Retina (tissue), 1 donor: ENCODE results near the gene HYI.
"Not testable (repeated sequence)": the region's sequence is repeated elsewhere in the genome, so short reads cannot be mapped to it uniquely, and the experiment has no call there.

Experiments
- DNase-seq: peaks from one replicate; pipeline ENCODE4 v3.0.0-alpha.2; 2016

HYI gene, protein sequence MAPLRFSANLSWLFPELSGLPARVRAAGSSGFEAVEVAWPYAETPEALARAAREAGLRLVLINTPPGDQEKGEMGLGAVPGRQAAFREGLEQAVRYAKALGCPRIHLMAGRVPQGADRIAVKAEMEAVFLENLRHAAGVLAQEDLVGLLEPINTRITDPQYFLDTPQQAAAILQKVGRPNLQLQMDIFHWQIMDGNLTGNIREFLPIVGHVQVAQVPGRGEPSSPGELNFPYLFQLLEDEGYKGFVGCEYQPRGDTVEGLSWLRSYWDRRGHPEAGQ

DNA sequence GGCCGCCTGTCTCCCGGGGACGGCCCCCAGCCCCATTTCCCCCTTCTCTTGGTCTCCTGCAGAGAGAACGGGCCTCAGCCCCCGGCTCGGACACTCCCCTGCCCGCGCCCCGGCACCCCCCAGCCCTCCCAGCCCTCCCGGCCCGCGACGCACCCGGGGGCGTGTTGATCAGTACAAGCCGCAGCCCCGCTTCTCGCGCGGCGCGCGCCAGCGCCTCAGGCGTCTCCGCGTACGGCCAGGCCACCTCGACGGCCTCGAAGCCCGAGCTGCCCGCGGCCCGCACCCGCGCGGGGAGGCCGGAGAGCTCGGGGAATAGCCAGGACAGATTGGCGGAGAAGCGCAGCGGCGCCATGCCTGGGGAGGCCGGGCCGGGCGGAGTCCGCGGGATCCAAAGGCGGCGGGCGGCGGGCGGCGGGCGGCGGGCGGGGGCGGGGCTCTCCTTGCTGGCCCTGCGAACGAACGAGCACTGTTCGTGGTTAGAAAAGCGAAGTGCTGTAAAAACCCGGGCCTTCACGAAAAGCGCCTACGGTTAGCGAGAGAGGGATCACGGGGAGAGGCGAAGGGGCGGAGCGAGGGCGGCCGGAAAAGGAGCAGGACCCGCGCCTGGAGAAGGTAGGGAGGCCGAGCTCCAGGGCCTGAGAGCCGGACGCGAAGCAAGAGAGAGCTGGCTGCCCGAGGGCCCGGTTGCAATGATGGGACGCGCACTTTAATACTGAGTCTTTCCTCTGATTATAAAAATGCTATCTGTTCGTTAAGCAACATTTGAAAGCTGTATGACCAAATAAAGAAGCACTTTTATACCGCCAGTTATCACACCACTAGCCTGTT lies at the start of gene HYI:
HYI (minus strand) TSS at position 490 of the 828 bp plus-strand sequence; CDS start at position 352, 138 bp downstream.
- DNase-seq = peak; percentile 81

DNA sequence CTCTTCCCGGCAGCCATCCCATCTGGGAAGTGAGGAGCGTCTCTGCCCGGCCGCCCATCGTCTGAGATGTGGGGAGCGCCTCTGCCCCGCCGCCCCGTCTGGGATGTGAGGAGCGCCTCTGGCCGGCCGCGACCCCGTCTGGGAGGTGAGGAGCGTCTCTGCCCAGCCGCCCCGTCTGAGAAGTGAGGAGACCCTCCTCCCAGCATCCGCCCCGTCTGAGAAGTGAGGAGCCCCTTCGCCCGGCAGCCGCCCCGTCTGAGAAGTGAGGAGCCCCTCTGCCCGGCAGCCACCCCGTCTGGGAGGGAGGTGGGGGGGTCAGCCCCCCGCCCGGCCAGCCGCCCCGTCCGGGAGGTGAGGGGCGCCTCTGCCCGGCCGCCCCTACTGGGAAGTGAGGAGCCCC lies 48.1 kb upstream of the HYI start:
- DNase-seq = not testable (repeated sequence)

DNA sequence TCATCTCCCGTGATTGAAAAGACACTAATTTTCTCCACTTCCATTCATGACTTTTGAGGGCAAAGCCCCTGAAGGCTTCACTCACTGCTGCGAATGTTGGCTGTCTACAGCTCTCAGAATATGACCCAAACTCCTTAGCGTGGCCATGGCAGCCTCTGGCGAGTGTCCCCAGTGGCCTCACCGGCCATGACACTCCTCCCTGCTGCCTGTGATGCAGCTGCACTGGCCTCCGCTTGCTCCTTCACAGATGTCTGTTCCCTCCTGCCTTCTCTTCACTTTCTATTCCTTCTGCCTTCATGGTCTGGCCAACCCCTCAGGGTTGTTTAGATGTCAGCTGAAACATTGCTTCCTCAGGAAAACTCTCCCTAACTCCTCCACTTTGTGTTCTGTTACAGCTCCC lies 46.2 kb upstream of the HYI start:
- no peak for DNase-seq

DNA sequence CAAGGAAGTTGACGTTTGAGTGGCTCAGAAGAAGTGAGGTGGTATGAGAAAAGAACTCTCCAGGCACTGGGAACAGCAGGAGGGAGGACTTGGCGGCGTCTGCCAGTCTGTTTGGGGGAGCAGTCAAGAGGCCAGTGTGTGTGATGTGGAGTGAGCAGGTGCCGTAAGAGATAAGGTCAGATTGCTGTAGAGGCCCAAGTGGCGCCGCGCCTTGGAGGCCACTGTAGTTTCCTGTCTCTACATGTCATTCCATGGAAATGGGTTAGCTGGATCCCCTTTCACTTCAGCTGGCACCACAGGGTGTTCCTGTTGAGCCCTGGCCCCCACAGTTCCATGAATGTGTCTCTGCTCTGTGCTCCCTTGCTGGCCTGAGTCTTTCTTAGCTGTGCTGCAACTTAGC lies 41.5 kb upstream of the HYI start:
- no peak for DNase-seq

DNA sequence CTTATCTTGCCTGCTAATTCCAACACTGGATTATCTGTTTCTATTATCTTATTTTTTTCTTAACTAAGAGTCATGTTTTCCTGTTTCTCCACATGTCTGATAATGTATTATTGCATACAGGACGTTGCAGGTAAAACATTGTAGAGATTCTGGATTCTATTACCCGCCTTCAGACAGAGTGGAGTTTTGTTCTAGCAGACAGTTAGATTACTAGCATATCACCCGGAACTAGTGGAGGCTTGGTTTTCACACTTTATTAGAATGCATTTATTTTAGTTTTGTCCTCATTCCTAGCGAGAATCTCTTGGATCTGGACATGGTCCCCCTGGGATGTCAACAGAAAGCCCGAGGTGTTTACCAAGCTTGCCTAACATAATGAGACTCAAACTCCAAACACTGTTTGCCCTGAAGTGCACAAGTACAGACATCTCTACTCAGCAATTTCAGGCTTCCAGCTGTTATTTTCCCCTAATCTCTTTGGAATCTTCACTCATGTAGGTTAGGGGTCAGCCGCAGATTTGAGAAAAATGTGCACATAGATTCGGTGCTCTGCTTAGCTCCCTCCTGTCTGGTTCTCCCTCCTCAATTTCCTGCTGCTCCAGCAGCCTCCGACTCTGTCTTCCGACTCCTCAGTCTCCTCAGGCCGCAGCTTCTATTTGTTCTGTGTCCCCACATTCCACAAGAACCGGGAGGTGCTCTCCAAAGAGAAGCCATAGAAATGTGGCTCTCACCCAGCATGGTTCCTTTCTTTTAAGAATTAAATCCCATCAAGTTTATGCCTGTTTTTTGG lies 40.1 kb upstream of the HYI start:
- DNase-seq = peak; percentile 36

DNA sequence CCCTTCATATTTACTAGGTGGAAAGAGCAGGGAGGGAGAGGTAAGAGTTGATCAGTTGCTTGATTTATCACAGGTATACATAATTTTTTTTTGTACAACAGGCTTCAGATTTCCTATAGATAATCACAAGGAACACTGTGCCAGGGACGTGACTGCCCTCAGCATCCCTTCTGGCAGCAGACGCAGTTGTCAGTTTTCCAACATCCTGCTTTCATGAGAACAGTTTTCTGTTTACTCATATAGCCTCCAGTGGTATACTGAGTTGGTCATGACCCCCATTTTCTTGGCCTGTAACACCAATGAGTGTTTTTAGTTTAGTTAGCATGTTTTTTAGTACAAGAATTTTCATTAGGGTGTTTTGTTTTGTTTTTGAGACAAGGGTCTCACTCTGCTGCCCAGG lies 39.1 kb upstream of the HYI start:
- no peak for DNase-seq

DNA sequence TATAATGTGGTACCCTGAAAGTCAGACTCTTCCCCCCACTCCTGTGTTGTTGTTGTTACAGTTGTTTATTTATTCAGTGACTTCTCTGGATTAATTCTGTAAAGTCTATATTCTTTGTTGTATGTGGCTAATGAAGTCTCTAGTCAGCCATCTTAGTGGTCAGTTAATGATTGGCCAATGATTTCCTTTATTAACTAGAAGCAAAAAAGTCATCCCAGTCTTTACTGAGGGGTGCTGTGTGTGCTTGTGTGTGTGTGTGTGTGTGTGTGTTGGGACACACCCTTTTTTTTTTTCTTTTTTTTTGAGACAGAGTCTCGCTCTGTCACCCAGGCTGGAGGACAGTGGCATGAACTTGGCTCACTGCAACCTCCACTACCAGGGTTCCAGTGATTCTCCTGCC lies 37.3 kb upstream of the HYI start:
- DNase-seq = no peak

DNA sequence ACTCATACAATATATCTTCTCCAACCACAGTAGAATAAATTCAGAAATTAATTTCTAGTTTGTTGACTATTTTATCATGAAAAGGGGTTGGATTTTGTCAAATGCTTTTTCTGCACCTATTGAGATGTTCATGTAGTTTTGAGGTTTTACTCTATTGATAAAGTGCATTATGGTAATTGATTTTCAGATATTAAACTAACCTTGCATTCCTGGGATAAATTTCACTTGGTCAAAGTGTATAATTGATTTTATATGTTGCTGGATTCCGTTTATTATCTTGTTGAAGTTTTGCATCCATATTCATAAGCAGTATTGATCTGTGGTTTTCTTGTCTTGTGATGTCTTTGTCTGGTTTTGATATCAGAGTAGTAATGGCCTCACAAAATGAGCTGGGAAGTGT lies 34.4 kb upstream of the HYI start:
- DNase-seq = no peak

DNA sequence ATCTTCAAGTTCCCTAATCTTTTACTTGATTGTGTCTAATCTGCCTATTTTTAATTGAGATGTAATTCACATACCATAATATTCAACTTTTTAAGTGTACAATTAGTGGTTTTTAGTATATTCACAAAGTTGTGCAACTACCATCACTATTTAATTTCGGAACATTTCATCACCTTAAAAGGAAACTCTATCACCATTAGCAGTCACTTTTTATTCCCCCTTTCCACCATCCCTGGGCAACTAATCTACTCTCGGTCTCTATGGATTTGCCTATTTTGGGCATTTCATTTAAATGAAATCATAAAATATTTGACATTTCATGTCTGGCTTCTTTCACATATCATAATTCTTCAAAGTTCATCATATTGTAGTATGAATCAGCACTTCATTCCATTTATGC lies 30.6 kb upstream of the HYI start:
- DNase-seq = no peak

DNA sequence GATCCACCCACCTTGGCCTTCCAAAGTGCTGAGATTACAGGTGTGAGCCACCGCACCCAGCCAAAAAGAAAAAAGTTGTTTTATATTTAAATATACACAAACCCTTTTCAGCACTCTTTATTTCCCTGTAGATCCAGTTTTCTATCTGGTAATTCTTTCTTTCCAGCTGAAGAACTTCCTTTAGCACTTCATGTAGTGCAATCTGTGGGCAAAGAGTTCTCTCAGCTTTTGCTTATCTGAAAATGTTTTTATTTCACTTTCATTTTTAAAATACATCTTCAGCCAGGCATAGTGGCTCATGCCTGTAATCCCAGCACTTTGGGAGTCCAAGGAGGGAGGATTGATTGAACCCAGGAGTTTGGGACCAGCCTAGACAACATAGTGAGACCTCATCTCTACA lies 28.5 kb upstream of the HYI start:
- no peak for DNase-seq

DNA sequence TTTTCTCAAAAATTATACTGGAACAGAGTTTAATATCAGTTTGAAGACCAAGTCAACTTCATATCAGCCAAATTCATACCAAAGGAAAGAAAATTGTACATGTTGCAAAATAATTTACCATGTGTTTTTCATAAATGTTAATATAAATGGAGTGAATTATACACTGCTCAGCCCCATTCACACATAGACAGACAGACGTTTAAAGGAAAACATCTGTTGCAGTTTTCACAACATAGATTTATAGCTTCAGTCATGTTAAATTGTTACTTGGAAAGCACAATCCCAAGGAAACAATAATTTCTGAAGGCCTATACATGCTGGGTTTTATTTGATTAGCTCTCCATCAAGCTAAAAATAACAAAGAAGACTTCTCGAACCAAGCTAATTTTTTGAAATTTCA lies 27.8 kb upstream of the HYI start:
- no peak for DNase-seq

DNA sequence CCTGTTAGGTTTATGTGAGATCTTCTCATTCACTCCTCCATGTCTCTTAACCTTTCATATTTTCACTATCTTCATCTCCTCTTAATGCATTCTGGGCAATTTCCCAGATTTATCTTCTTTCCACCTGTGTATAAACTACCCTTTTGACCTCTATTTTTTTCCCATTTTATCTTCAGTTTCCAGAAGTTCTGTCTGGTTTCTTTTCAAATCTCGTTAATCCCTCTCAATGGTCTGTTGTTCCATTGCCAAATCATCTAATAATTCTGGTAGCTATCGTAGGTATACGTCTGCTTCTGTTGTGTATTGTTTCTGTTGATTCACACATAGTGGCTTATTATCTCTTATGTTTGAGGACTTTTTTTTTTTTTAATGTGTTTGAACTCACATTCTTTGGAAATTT lies 25.7 kb upstream of the HYI start:
- DNase-seq = no peak

DNA sequence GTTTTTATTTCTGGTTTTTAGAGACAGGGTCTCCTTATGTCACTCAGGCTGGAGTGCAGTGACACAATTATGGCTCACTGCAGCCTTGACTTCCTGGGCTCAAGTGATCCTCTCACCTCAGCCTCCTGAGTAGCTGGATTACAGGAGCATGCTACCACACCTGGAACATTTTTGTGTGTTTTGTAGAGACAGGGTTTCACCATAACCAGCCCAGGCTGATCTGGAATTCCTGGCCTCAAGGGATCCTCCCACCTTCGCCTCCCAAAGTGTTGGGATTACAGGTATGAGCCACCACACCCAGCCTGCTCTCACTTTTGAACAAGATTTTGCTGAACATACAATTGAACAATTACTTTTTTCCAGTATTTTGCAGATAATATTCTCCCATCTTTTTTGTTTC lies 24.0 kb upstream of the HYI start:
- DNase-seq = no peak

DNA sequence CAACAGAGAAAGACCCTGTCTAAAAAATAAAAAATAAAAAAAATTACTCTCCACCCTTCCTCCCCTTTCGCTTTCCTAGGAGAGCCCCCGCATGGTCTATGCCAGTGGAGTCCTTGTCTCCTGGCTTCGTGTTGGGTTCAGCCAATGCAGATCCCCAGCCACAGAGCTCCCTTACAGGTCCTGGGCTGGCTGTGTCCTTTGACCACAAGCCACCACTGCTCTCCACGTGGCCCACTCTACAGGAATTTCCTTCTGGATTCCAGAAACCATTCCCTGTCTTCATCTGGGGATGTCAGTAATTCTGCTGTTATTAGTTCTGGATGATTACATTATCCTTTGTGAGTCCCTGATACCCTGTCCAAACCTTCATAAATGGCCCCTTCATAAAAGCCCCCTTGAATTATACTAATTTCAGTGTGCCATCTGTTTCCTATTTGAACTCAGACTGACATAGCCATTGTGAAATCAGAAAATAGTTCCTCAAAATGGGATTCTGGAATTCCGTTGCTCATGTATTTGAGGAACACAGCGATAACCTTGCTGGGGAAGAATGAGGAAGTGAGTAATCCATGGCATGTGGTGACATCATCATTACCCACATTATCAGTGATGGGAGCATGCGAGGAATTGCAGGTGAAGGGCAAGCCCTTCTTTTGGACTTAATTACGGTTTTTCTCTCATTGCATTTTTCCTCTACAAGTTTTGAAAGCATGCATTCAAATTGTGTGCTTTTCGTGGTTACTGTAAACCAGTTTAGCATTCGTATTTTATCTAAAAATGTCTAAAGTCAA lies 22.1 kb upstream of the HYI start:
- DNase-seq = not testable (repeated sequence)

DNA sequence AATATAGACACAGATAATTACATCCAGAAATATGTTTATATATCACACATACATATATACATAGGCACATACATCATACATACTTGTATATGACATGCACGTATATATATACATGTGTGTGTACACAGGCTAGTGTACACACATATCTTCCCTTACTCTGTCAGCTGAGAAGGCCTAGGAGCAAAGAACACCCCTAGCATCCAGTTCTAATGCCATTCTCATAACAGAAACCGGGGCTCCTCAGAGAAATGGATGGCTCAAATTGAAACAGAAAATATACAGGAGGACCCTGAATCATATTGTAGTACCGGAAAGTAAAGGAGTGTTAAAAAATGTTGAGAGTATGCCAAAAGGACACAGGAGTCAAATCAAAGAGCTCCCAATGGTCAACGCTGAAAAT lies 19.7 kb upstream of the HYI start:
- no peak for DNase-seq

DNA sequence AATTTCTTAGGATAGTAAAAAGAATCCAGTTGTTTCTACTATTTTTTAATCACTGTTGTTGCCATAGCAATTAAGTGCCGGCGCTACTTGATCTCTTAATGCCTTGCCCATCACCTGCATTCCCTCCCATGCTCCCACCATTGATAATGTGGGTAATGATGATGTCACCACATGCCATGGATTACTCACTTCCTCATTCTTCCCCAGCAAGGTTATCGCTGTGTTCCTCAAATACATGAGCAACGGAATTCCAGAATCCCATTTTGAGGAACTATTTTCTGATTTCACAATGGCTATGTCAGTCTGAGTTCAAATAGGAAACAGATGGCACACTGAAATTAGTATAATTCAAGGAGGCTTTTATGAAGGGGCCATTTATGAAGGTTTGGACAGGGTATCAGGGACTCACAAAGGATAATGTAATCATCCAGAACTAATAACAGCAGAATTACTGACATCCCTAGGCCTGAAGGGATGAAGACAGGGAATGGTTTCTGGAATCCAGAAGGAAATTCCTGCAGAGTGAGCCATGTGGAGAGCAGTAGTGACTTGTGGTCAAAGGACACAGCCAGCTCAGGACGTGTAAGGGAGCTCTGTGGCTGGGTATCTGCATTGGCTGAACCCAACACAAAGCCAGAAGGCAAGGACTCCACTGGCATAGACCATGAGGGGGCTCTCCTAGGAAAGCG lies 18.9 kb upstream of the HYI start:
- not testable (repeated sequence) for DNase-seq

DNA sequence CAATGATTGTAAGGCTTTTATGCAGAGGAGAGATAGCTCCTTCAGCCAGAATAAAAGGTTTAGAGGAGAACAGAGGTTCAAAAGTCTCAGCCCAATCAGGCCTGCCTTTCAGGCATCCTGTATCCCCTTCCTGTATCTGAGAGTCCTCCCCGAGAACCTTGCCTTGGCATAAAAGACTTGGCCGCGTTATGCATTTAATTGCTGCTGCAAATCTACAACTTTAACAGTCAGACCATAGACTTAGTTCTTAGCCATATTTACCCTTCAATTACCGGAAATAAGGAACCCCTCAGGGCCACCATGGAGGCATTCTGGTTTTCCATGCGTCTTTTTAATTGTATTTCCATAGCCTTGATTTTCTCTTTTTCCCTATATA lies 18.3 kb upstream of the HYI start:
- no peak for DNase-seq

DNA sequence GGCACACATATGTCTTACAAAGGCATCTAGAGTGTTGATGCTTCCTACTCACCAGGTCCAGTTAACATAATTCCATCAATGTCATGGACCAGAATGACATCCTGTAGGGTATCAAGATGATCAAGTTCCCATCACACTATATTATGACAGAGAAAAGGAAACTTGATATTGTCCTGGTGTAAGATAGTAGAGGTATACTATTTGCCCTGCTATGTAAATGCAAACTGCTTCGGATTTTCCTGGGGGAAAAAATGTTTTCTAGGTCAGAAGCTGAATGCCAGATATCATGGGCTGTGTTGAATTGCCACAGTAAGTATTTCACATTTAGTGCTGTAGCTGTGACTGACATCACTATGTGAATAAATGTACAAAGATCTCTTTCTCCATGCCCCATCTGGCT lies 16.2 kb upstream of the HYI start:
- DNase-seq = no peak

DNA sequence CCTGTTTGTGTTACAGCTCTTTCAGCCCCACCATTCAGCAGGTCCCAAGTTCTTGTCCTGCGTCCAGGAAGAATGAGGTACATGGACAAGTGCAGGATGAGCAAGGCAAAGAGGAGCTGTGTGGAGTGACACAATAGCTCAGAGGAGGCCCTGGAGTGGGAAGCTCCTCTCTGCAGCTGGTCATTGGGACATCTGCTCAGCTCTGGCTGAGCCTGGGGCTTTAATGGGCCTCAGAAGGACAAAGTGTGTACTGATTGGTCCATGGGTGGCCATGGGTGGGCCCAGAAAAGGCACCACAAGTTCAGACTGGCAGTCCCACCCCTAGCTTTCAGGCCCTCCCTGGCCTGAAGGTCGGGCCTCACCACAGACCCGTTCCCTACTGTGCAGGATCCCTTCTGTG lies 14.7 kb upstream of the HYI start:
- no peak for DNase-seq

DNA sequence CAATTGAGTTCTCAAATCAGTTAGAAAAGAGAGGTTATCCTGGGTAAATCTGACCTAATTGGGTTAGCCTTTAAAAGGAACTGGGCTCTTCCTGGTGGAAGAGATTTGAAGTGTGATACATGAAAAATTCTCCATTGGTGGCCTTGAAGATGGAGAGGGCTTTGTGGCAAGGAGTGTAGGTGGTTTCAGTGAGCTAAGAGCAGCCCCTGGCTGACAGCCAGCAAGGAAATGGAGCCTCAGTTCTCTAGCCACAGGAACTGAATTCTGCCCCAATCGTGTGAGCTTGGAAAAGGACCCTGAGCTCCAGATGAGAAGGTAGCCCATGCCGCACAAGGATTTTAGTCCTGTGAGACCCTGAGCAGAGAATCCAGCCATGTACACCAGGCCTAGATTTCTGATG lies 12.7 kb upstream of the HYI start:
- no peak for DNase-seq

DNA sequence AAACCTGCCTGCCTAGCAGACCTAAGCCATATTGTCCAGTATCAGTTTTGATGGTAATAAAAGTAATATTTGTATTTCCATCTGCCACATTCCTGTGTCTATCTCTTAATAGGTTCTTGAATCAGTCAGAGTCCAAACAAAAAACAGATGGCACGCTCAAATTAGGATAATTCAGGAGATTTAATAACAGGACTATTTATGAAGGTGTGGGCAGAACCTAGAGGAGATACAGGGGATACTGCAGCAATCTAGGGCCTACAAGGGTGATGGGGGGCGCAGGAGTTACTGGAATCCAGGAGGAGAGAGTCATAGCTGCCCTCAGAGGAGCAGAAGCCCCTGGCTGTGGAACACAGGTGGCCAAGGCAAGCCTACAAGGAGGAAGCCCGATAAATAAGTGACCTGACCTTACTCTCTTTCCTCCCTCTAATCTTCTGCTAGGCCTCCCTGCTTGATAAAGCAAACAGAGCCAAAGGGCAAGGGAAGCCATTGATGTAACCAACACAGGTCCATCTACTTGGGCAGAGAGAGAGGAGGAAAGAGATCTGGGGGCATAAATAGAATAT lies 11.9 kb upstream of the HYI start:
- DNase-seq = no peak
